Ammon's horn (tissue), 1 donor: ENCODE measurements around the gene GRIN2A.
"Not testable (repeated sequence)": the region's sequence is repeated elsewhere in the genome, so short reads cannot be mapped to it uniquely, and the experiment has no call there.

ENCODE experiments used
- DNase-seq: peaks from one replicate; pipeline ENCODE4 v3.0.0-alpha.2; 2016; ENCODE audit warnings: low spot score

The GRIN2A gene

GRCh38 chr16:9913604-9914326, 268.5 kb downstream of the GRIN2A start:
- no peak for DNase-seq

- no peak for DNase-seq
Observed at GRCh38 chr16:9911989-9912388, 270.2 kb downstream of the GRIN2A start.

- no peak for DNase-seq
Observed at GRCh38 chr16:9911231-9911630, 271.0 kb downstream of the GRIN2A start.

- DNase-seq: no peak
Observed at GRCh38 chr16:9909072-9909825, 273.0 kb downstream of the GRIN2A start.

- peak; percentile 30 for DNase-seq
Observed at GRCh38 chr16:9908613-9909012, 273.6 kb downstream of the GRIN2A start.

GRCh38 chr16:9907752-9908151, 274.5 kb downstream of the GRIN2A start:
- no peak for DNase-seq

GRCh38 chr16:9906218-9906617, 276.0 kb downstream of the GRIN2A start:
- no peak for DNase-seq

GRCh38 chr16:9904526-9904925, 277.7 kb downstream of the GRIN2A start:
- DNase-seq: no peak

- DNase-seq: no peak
Observed at GRCh38 chr16:9900576-9900975, 281.7 kb downstream of the GRIN2A start.

GRCh38 chr16:9898555-9898954, 283.7 kb downstream of the GRIN2A start:
- DNase-seq: no peak

- DNase-seq: no peak
Observed at GRCh38 chr16:9898124-9898523, 284.1 kb downstream of the GRIN2A start.

GRCh38 chr16:9895817-9896216, 286.4 kb downstream of the GRIN2A start:
- no peak for DNase-seq

- no peak for DNase-seq
Observed at GRCh38 chr16:9885876-9886275, 296.4 kb downstream of the GRIN2A start.

- DNase-seq: peak; percentile 13
Observed at GRCh38 chr16:9885467-9885866, 296.8 kb downstream of the GRIN2A start.

GRCh38 chr16:9875981-9876380, 306.2 kb downstream of the GRIN2A start:
- DNase-seq: not testable (repeated sequence)

GRCh38 chr16:9874219-9874618, 308.0 kb downstream of the GRIN2A start:
- no peak for DNase-seq

GRCh38 chr16:9870962-9871361, 311.3 kb downstream of the GRIN2A start:
- DNase-seq: no peak

- DNase-seq: no peak
Observed at GRCh38 chr16:9869776-9870175, 312.5 kb downstream of the GRIN2A start.

GRCh38 chr16:9868606-9869149, 313.6 kb downstream of the GRIN2A start:
- DNase-seq: no peak

GRCh38 chr16:9867176-9867575, 315.1 kb downstream of the GRIN2A start:
- DNase-seq: no peak

- no peak for DNase-seq
Observed at GRCh38 chr16:9864461-9864860, 317.8 kb downstream of the GRIN2A start.

GRCh38 chr16:9862327-9862726, 319.9 kb downstream of the GRIN2A start:
- no peak for DNase-seq

- DNase-seq: no peak
Observed at GRCh38 chr16:9860876-9861275, 321.4 kb downstream of the GRIN2A start.
